Spleen (tissue), 3 donors: ENCODE data around the gene PVALEF.

Source experiments
- POLR2A ChIP-seq, 3 donors: fragments of 450-650 bp; IDR thresholded peaks; one replicate each; pipeline ENCODE4 v1.5.1; 2017; ENCODE audit warnings: antibody characterized with exemption in 3 of 3, mild to moderate bottlenecking in 1 of 3
- POLR2AphosphoS5 ChIP-seq, 3 donors: sonication (generic); formaldehyde crosslinking; IDR thresholded peaks; one replicate each; pipeline ENCODE4 v1.5.1; 2017; ENCODE audit warnings: antibody characterized with exemption in 3 of 3

DNA sequence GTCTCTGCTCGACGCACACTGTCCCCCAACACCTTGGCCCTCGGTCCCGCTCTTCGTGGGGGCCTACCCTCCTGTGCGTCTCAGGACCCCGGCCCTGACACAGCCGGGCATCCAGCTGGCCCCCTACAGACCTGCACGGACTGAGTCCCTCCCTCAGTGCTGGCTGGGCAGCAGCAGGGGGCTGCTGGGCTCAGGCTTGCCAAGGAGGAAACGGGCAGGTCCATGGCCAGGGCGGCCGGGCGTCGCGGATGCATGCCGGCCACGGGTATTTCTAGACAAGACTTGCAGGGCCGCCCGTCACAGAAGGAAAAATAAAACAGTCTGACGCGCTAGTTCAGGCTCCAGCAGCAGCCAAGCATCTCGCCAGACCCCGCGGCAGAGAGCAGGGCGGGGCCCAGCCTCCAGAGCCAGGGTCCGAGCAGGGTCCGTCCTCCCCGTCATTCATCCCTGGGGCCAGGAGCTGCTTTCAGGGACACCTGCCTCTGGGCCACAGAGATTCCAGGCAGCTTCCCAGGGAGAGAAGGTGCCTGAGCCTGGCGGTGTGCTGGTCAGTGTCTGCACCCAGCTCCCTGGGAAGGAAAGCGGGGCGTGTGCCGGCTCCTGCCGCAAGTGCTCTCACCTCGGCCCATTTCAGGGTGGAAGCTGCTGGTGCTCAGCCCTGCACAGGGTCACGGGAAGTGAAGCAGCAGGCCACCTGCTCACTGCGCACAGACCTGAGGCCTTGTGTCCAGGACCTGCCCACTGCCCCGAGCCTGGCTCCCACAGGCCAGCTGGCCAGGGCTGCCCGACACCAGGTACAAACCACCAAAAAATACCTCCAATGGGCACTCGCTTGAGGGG lies 7.2 kb upstream of the PVALEF start:
- TF ChIP-seq POLR2AphosphoS5 (IDR thresholded peaks at IDR 0.05): no peak
- TF ChIP-seq POLR2A (IDR thresholded peaks at IDR 0.05): no peak
